T follicular helper cell (primary cell): ENCODE results near the gene PLS3.

Experiments used
- DNase-seq: peaks from one replicate; pipeline ENCODE4 v3.0.0-alpha.2; 2020; ENCODE audit warnings: low read depth

The PLS3 gene

DNA sequence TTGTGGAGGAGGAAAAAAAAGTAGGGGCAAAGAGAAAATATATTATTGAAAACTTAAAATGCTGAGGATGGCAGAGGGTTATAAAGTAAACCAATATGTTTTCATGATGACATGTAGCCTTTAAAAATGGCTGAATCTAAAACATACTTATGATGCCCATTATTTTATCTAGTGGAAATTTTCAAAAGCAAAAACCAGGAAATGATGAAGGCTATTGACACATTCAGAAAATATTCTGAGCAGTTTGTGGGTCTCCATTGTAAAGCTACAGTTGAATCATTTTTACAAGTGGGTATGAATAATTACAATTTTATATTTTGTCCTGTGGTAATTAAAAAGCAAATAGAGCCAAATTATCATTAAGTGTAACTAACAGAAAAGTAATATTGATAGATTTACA lies 10.7 kb downstream of the PLS3 start:
- no peak for DNase-seq

DNA sequence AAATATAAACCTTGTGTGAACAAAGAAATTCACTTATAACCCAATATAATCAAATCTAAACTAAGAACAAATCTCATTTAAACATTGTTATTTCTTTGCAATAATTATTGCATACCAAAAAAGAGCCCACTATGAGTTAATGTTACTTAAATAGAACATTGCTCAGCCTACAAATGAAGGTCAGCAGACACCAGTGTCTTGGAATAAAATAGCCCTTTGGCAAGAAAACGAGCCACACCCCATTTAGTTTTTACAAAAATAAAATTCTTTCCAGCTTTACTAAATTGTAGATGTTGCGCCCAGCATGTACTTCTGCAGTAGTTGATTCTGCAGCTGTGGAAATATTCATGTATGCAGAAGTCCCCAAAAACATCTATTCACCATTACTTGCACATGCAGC lies 12.2 kb downstream of the PLS3 start:
- no peak for DNase-seq

DNA sequence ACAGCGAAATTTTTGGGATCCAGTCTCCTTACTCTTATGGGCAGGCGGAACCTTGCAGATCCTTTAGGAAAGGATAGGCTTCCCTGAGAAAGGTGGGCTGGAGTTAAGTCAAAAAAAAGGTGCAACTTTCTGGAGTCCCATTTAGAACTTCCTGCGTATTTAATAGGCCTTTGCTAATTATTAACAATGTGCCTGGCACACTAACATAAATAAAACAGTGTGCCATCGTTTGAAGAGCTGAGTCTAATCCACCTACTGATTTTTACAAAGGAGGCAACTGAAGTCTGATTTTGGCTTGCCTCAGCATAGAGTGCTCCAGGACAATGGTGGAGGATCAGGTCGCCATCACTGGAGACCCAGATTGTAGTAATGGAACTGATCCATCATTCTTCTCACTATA lies 15.7 kb downstream of the PLS3 start:
- DNase-seq = no peak

DNA sequence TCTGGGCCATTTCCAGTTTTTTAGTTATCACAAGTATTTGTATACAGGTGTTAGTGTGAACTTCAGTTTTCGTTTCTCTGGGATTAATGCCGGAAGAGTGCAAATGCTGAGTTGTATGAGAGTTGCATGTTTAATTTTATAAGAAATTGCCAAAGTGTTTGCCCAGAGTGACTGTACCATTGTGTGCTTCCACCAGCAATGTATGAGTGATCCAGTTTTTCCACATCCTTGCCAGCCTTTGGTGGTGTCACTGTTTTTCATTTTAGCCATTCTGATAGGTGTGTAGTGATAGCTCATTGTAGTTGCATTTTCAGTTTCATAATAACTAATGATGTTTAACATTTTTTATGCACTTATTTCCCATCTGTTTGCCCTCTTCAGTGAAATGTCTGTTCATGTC lies 18.4 kb downstream of the PLS3 start:
- no peak for DNase-seq

DNA sequence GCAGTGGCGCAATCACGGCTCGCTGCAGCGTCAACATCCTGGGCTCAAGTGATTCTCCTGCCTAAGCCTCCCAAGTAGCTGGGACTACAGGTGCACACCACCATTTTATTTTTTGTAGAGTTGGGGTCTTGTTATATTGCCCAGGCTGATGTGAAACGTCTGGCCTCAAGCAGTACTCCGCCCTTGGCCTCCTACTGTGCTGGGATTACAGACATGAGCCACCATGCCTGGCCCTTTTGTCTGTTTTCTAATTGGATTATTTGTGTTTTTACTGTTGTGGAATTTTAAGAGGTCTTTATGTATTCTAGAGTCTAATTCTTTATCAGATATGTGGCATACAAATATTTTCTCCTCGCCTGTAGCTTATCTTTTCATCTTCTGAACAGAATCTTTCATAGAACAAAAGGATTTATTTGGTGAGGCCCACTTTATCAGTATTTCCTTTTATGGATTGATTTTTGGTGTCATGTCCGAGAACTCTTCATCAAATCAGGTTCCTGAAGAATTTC lies 18.9 kb downstream of the PLS3 start:
- DNase-seq = no peak

DNA sequence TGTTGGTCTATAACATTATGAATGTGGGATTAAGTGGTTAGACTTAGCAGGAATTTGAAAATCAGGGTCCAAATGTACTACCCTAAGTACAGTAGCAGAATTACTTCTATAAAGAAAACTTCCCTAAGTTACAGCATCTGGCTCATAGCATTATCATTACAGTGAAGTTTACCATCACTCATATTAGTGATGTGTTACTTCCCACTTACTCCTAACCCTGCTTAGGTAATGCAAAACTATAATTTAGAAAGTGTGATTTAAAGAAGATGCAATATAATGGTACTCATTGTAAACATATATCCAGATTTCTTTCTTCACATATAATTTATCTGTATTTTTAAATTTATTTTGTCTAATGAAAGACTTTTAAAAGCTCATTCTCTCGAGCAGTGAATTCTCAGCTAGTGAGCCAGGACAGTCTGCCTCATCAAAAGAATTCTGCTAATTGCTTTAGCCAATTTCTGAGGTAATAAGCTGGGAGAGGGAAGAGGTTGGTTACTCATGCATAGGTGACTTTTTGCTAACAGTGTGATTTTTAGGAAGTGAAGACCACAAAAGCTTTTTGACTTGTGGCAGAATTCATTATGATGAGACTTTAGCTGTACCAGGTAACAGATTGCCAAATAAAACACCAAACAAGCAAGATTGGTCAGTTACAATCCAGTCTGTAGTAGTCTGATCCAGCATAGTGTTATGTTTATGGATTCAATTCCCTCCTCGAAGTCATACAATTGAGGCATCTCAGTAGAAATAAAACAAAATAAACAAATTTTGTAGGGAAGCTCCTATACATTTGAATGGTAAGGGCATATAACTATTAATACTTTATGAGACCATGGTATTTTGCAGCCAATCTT lies 21.0 kb downstream of the PLS3 start:
- no peak for DNase-seq

DNA sequence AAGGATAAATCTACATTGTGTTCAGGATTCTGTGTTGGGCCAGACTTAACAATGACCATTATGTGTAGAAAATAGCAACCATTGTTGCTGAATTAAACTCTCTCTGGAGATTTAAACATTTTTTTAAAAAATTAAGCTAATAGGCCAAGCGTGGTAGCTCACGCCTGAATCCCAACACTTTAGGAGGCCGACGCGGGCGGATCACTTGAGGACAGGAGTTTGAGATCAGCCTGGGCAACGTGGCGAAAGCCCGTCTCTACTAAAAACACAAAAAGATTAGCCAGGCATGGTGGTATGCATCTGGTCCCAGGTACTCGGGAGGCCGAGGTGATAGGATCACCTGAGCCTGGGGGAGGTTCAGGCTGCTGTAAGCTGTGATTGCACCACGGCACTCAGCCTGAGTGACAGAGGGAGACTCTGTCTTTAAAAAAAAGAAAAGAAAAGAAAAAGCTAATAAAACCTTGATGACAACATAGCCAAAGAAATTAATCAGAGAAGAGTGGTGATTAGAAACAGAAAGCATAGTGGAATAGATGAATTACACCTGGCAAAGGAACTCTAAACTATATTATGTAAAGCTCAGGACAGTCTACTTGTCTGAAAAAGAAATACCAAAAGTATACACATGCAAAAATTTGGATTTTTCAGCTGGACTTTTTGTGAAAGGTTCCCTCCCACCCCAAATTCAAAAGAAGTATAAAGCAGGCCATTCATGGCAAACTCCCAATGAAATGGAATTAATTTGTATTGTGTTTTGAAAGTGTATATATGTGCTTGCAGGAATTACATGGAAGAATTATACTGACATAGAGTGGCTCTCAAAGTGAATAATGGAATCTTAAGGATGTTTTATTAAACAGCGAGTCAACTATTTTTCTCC lies 21.9 kb downstream of the PLS3 start:
- no peak for DNase-seq

DNA sequence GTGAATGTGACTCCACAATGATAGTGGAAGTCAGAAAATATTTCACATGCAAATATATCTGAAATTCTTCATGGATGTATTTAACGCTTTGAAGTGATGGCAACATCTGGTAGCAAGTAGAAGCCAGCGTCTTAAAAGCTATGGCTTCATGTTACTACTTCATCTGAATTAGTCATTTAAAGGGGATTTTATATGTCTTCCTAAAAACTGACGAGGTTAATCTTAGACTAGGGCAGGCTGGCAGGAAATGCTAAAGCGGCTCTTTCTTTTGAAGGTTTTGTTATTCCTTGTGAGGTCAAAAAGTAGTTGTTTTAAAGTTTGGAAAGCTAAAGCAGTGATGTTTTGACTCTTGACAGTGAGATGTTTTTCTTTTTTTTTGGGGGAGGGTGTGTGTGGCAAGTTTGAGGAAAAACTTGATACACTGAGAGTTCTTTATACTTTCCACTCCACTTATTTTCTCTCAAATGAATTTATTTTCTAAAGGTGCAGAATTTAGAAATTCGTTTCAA lies 22.6 kb downstream of the PLS3 start:
- no peak for DNase-seq

DNA sequence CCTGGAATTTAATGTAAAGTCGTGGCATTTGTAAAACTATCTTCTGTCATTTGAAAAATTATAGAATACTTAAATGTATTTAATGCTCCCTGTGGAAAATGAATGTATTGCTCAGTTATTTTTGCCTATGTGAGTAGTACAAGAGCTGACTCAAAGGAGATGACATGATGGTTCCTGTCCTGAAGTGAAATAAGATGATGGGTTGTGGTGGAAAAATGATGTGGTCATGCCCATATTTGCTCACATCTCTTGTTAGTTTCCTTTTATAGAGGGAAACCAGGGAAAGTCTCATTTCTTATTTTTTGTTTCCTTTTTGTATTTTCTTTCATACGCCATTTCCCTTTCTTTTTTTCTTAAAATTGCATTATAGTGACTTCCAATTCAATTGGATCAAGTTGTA lies 23.7 kb downstream of the PLS3 start:
- no peak for DNase-seq

DNA sequence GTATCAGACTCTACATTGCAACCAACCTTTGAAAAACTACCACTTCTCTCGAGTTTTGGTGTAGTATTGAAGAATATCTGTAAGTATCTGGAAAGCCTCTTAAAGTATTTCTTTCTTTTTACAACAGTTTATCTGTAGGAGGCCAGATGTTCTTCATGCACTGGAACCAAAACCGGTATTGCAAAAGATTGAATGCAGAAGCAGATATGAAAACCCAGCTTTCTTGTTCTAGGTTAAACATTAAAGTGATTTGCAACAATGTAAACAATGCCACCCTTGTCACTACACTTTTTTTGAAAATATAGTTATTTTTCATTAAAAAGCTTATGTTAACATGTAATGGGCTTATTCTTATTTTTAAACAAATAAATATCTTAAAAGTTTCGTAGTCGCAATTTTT lies 27.2 kb downstream of the PLS3 start:
- DNase-seq = no peak

DNA sequence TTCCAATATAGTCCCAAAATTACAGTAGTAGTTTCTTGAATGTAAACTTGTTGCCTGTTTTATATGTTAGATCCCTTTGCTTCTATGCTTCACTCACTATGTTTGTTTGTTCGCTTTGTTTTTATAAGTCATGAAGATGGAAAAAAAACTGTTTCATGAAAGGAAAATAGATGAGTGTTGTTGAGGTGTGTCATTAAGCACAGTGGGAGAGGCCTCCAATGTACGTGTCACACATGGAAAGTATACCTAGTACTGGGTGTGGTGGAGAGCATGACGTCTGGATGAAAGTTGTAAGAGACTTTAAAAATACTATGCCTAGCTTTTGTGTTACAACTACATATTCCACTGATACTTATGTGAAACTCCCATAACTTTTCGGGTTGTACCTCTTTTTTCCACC lies 28.4 kb downstream of the PLS3 start:
- no peak for DNase-seq

DNA sequence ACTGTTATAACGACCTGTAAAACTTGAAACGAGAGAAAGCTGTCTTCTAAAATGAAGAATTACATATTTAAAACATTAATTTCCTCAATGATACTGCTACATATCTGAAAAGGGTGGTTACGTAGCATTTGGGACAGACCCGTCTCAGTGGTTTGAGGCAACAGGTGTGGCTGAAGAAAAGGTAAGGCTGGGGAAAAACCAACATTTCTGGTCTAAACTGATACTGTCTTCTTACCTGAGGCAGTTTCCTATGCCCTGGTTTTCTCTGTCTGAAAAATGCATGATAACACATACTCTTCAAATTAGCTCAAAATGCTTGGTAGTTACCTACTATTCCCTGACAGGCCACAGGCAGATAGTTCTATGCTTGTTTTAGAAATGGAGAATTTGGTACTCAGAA lies 30.4 kb downstream of the PLS3 start:
- DNase-seq = no peak

DNA sequence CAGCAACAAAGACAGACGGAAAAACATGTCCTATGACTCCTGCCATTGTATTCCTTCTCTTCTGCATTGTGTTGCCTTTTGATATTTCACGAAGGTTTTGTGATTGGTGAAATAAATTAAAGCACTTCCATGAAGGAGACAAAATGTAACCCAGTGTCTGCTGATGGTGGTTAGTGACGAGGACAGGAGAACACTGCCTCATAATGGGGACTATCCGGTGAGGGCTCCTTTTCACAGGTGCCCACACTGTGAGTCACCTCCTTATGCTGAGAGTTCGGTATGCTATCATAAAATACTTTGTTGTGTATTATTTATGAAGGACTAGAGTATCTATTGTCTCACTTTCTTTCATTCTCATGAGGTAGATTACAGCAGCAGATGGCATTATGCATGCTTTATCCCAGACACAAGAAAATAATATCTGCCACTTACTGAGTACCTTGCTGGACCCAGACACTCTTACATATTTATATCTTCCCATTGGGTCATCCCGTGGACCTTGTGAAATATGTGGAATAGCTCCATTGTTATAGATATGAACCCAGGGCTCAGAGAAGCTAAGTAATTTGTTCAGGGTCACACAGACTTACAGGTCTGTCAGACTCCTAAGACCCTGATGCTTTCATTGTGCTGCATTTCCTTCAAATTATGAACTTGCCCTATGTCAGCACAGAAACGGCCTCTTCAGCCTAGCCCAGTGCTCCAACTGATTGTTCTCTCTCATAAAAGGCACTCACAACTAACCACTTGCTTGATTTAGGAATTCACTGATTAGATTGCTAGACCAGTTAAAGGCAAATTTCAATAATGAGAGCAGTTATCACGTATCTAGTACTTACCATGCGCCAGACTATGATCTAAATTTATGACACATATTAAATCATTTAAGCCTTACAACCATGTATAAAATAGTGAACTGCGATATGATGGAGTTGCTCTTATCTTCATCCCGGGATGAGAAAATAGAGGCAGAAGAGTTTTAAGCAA lies 31.2 kb downstream of the PLS3 start:
- no peak for DNase-seq

DNA sequence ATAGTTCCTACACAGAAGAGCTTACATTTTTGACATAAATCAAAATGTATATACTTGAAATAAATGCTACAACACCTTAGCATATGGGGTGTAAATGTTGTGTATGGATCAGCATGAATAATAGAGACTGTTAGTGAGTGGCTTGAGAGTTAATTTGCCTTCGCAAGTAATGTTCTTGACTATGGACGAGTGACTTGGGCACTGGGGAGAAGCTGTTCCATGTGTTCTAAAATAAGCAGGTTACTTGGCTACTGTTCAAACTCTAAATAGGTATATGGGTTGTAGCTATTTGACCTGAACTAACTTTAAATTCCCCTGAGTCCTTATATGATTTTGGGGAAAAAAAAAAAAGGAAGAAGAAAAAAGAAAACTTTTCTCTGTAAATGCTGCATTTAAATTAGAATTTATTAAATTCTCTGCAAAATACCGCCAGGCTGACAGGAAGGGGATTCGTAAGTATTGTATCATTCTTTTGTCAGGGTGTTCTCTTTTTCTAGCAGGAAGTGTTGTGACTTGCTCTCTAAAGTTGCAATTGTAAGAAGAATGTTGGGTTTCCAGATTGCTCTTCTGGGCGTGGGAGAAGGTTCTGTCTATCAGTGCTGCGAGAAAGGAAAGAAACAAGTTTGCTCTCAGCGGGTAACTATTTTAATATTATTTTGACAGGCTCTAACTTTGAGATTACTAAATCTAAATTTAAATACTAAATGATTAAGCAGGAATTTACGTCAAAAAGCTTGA lies 32.2 kb downstream of the PLS3 start:
- no peak for DNase-seq

DNA sequence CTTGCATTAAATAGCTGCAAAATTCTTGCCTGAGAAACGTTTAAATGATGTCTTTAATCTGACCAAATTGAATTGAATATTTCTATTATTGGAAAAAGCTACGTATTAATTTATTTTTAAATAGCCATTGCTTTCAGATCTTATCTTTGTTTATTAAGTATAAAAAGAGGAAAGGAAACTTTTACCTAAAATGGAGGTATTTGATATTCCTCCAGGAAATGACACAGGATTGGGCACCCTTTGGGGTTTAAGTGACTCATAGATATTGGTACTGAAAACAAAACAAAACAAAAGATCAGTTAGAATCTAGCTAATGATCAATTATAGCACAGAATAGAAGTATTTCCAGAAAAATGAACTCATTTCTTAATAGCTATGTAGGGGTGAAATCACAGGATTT lies 34.1 kb downstream of the PLS3 start:
- no peak for DNase-seq

DNA sequence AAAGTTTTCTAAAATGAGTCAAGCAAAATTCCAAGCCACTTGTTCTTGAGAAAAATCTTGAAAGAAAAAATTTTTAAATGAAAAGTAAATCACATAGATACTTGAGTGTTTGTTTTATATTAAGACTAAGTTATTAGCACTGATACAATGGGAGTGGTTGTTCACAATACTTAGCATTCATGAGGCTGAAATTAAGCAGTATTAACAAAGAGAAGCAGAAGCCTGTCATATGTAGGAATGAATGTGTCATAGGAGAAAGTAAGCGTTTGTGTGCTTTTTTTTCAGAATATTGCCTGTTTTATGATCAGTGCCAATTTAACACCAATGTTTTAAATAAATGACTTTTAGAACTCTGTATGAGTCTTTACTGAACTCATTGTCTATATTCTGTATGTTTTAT lies 37.6 kb downstream of the PLS3 start:
- DNase-seq = no peak

DNA sequence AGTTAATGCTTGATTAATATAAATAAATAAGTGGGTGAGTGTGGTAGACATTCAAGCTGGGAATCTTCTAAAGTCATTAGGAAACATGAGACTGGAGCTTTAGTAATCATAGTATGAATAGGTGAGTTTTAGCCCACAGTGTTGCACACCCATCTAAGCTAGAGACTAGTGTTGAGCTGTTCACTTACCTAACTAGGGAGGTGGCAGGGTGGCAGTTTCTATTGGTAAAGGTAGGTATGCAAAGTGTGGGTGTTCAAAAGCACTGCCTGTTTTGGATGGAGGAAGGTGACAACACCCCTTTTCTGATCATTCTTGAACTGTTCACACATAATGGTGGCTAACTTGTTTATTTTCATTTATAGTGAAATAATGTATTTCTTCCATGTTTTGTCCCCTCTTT lies 41.3 kb downstream of the PLS3 start:
- DNase-seq = no peak

DNA sequence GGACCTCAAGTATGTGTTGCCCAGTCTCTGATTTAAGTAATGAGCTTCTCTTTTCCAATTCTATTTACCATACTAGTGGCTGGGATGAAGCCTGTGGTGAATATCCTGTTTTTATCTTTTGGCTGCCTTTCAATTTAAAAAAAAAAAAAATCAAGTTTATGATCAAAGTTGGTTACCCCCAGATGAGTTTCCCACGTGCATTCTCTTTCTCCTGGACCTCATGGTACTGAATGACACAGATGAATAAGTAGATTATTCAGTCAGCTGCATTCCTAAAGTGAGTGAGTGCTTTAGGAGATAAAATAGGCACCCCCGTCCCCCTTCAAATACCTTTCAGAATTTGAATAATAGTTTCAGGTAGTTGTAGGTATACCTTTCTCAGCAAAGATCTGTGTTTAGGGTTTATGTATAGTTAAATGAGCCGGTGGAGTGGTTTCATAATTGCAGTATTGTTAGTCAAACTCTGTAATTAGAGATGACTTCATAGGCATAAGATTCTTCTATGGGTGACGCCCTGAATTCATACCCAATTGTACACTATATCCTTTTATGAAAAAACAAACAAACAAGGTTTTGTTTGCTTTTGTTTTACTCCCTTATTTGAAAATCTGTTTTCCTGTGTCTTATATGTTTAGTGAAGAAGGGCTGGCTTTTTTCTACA lies 41.9 kb downstream of the PLS3 start:
- no peak for DNase-seq

DNA sequence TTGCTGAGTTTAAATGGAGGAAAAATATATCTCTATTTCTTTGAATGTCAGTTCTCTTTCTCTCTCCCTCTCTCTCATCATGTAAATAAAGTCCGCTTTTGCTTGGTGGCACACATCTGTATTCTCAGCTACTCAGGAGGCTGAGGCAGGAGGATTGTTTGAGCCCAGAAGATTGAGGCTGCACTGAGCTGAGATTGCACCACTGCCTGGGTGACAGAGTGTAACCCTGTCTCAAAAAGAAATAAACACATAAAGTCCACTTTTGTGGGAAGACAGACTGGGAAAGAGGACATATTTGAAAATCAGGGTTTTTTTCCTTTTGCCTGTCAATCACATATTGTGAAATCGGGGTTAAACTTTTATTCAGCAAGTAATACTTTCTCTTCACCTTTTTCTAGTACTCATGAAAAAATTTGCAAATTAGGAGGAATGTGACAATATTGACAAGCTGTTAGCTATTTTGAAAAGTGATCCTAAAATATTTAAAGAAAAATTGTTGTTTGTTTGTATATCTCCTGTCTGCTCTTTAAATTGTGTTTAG lies 42.6 kb downstream of the PLS3 start:
- DNase-seq = no peak

DNA sequence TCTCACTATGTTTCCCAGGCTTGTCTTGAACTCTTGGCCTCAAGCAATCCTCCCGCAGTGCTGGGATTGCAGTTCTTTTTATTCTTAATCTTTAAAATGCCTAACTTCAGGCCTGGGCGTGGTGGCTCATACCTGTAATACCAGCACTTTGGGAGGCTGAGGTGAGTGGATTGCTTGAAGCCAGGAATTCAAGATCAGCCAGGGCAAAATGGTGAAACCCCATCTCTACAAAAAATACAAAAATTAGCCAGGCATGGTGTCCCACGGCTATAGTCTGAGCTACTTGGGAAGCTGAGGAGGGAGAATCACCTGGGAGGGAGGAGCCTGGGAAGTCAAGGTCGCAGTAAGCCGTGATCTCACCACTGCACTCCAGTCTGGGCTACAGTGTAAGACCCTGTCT lies 45.9 kb downstream of the PLS3 start:
- no peak for DNase-seq
